Mononuclear cell (primary cell): ENCODE data around the gene ARF1. TPM values are rescaled to one million over a fixed set of nuclear protein-coding genes. Genes with fewer than 3 reads are reported as not detected.
"Not testable (repeated sequence)": the region's sequence is repeated elsewhere in the genome, so short reads cannot be mapped to it uniquely, and the experiment has no call there.

Source experiments
- H3K27me3 ChIP-seq: 2 replicates; pipeline ENCODE4 v1.6.0; 2011; ENCODE audit warnings: low read length, control low read depth; ENCODE audit not compliant: insufficient read depth
- H3K4me1 ChIP-seq: 2 replicates; pipeline ENCODE4 v1.5.1; 2011; ENCODE audit warnings: mild to moderate bottlenecking, low read length, control low read depth; ENCODE audit not compliant: insufficient read depth
- H3K4me3 ChIP-seq: 2 replicates; pipeline ENCODE4 v1.5.1; 2011; ENCODE audit warnings: mild to moderate bottlenecking, low read length, moderate library complexity
- H3K9me3 ChIP-seq: 2 replicates; pipeline ENCODE4 v1.5.1; 2011; ENCODE audit warnings: low read depth, mild to moderate bottlenecking, control low read depth, low read length
- total RNA-seq: library from RNA; depleted of rRNA; stranded (reverse); fragments of >200 nt; gene quantifications from one replicate; pipeline ENCODE4 v1.2.3, GENCODE V29; 2012

The ARF1 gene
- total RNA-seq, 1 donor: 218 TPM

GRCh38 chr1:228108055-228108690 lies 25.7 kb downstream of the ARF1 start:
- Histone ChIP-seq H3K4me3 (peak overlapping the region; percentile 63), H3K9me3 (no peaks in the 10 kb centered on the region), H3K4me1 (peaks cover 37% of the 10 kb centered on the region), H3K27me3 (no peaks in the 10 kb centered on the region)

- Histone ChIP-seq H3K4me1 (peaks cover 33% of the 10 kb centered on the region), H3K27me3 (no peaks in the 10 kb centered on the region), H3K9me3 (no peaks in the 10 kb centered on the region), H3K4me3 (peak overlapping the region; percentile 63)
These were observed 26.2 kb downstream of the ARF1 start for GRCh38 chr1:228108742-228109072.

GRCh38 chr1:228109073-228109961 lies 26.8 kb downstream of the ARF1 start, which contains the start of gene MRPL55:
MRPL55 (minus strand) TSS chr1:228109299; CDS start chr1:228108260, 1,039 bp downstream.
- Histone ChIP-seq H3K4me3 (peak within 1 kb of the TSS; percentile 63), H3K4me1 (peaks cover 27% of the 10 kb centered on the region), H3K9me3 (no peaks in the 10 kb centered on the region), H3K27me3 (no peaks in the 10 kb centered on the region)

GRCh38 chr1:228109962-228110488 lies 27.5 kb downstream of the ARF1 start:
- peak overlapping the region; percentile 63 for H3K4me3 ChIP-seq
- no peaks in the 10 kb centered on the region for H3K27me3 ChIP-seq
- no peaks in the 10 kb centered on the region for H3K9me3 ChIP-seq
- peaks cover 23% of the 10 kb centered on the region for H3K4me1 ChIP-seq

GRCh38 chr1:228110556-228110955 lies 28.0 kb downstream of the ARF1 start:
- Histone ChIP-seq H3K4me3 (no peak overlapping the region), H3K4me1 (peaks cover 23% of the 10 kb centered on the region), H3K27me3 (no peaks in the 10 kb centered on the region), H3K9me3 (no peaks in the 10 kb centered on the region)

GRCh38 chr1:228111315-228111714 lies 28.8 kb downstream of the ARF1 start:
- peaks cover 23% of the 10 kb centered on the region for H3K4me1 ChIP-seq
- H3K27me3 ChIP-seq, H3K4me3 ChIP-seq, H3K9me3 ChIP-seq: not testable (repeated sequence)

- no peaks in the 10 kb centered on the region for H3K27me3 ChIP-seq
- no peaks in the 10 kb centered on the region for H3K9me3 ChIP-seq
- peaks cover 23% of the 10 kb centered on the region for H3K4me1 ChIP-seq
- H3K4me3 ChIP-seq: no peak overlapping the region
These were observed 29.7 kb downstream of the ARF1 start for GRCh38 chr1:228112167-228112566.

- Histone ChIP-seq H3K9me3 (no peaks in the 10 kb centered on the region), H3K27me3 (no peaks in the 10 kb centered on the region), H3K4me3 (no peak overlapping the region), H3K4me1 (peaks cover 21% of the 10 kb centered on the region)
These were observed 30.1 kb downstream of the ARF1 start for GRCh38 chr1:228112617-228113016.

- Histone ChIP-seq H3K9me3 (no peaks in the 10 kb centered on the region), H3K4me1 (peaks cover 4% of the 10 kb centered on the region), H3K27me3 (no peaks in the 10 kb centered on the region), H3K4me3 (no peak overlapping the region)
These were observed 32.3 kb downstream of the ARF1 start for GRCh38 chr1:228114827-228115226.

GRCh38 chr1:228117335-228117734 lies 34.8 kb downstream of the ARF1 start:
- no peak overlapping the region for H3K4me3 ChIP-seq
- H3K4me1 ChIP-seq: no peaks in the 10 kb centered on the region
- no peaks in the 10 kb centered on the region for H3K27me3 ChIP-seq
- H3K9me3 ChIP-seq: no peaks in the 10 kb centered on the region

GRCh38 chr1:228118040-228118439 lies 35.5 kb downstream of the ARF1 start:
- H3K4me1 ChIP-seq: no peaks in the 10 kb centered on the region
- no peaks in the 10 kb centered on the region for H3K27me3 ChIP-seq
- H3K4me3 ChIP-seq: no peak overlapping the region
- H3K9me3 ChIP-seq: no peaks in the 10 kb centered on the region

- H3K27me3 ChIP-seq: no peaks in the 10 kb centered on the region
- H3K4me1 ChIP-seq: no peaks in the 10 kb centered on the region
- no peaks in the 10 kb centered on the region for H3K9me3 ChIP-seq
- no peak overlapping the region for H3K4me3 ChIP-seq
These were observed 37.8 kb downstream of the ARF1 start for GRCh38 chr1:228120351-228120750.

- H3K9me3 ChIP-seq: no peaks in the 10 kb centered on the region
- H3K4me3 ChIP-seq: no peak overlapping the region
- no peaks in the 10 kb centered on the region for H3K4me1 ChIP-seq
- no peaks in the 10 kb centered on the region for H3K27me3 ChIP-seq
These were observed 38.5 kb downstream of the ARF1 start for GRCh38 chr1:228120857-228121489.

- H3K4me3 ChIP-seq: no peak overlapping the region
- H3K27me3 ChIP-seq: no peaks in the 10 kb centered on the region
- no peaks in the 10 kb centered on the region for H3K4me1 ChIP-seq
- H3K9me3 ChIP-seq: no peaks in the 10 kb centered on the region
These were observed 40.5 kb downstream of the ARF1 start for GRCh38 chr1:228122921-228123441.

GRCh38 chr1:228123505-228123904 lies 41.0 kb downstream of the ARF1 start:
- Histone ChIP-seq H3K4me1 (no peaks in the 10 kb centered on the region), H3K4me3 (no peak overlapping the region), H3K9me3 (no peaks in the 10 kb centered on the region), H3K27me3 (no peaks in the 10 kb centered on the region)
